Bone marrow (tissue), 2 donors: Measurements from ENCODE around the gene FMR1NB.

Experiments used
- DNase-seq, 2 donors: peaks; one replicate each; lab custom pipeline; 2025; lab: John Stamatoyannopoulos, UW

FMR1NB gene

DNA sequence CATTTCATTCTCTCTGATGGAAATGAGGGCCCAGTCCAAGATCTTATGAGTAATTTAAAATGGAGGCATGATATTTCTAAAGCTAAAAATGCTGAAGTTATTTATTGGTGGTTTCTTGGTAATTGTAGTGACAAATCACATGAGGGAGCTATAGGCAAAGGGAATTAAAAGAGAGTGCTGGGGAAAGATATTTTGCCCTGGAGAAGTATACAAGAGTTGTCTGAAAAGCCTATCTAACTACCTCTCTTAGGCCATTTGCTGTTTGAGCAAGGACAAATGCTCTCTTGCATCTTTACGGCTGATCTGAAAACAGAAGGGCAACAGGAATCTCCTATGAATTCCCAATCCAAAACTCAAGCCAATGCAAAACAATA lies 89.4 kb downstream of the FMR1NB start:
- no peak for DNase-seq
